Vagina (tissue), 2 donors: ENCODE data around the gene NHERF1. TPM values are rescaled to one million over a fixed set of nuclear protein-coding genes. Genes with fewer than 3 reads are reported as not detected.
A peak's percentile ranks its signal among the peaks of the same experiment; 100 is the strongest.

Source experiments
- DNase-seq, 2 donors: peaks; one replicate each; pipeline ENCODE4 v3.0.0-alpha.2; 2017; ENCODE audit errors: extremely low spot score in 2 of 2
- H3K27ac ChIP-seq: fragments of 200-600 bp; sonication (generic); one replicate; pipeline ENCODE4 v1.5.1; 2019
- H3K27me3 ChIP-seq: fragments of 200-600 bp; sonication (generic); one replicate; pipeline ENCODE4 v1.5.1; 2019
- H3K36me3 ChIP-seq, 2 donors: fragments of 200-600 bp; sonication (generic); one replicate each; pipeline ENCODE4 v1.5.1; 2017 to 2019
- H3K4me1 ChIP-seq: fragments of 200-600 bp; sonication (generic); one replicate; pipeline ENCODE4 v1.5.1; 2019
- H3K4me3 ChIP-seq, 2 donors: fragments of 200-600 bp; sonication (generic); 1 replicate in 1 of 2; 2 replicates in 1 of 2; pipeline ENCODE4 v1.5.1; 2016 to 2019
- H3K9me3 ChIP-seq: fragments of 200-600 bp; sonication (generic); one replicate; pipeline ENCODE4 v1.5.1; 2019
- POLR2A ChIP-seq, 2 donors: fragments of 450-650 bp; IDR thresholded peaks; one replicate each; pipeline ENCODE4 v1.6.1; 2017; ENCODE audit warnings: antibody characterized with exemption in 2 of 2, mild to moderate bottlenecking in 2 of 2, moderate library complexity in 2 of 2
- POLR2AphosphoS5 ChIP-seq, 2 donors: sonication (generic); formaldehyde crosslinking; IDR thresholded peaks; one replicate each; pipeline ENCODE4 v1.9.0; 2017; ENCODE audit warnings: antibody characterized with exemption in 2 of 2, mild to moderate bottlenecking in 2 of 2, low read depth in 1 of 2; ENCODE audit not compliant: insufficient read depth in 1 of 2
- intact Hi-C: fragments of 100-400 bp; cut with DNase I; formaldehyde crosslinking; loops from one replicate; pipeline ENCODE4 v1.15.1; 2023
- total RNA-seq: library from RNA; depleted of rRNA; stranded (reverse); fragments of >200 nt; gene quantifications from one replicate; pipeline ENCODE4 v1.2.3, GENCODE V29; 2016
- TF ChIP-seq, protein P1 (sequence below), 3 experiments: fragments of 450-650 bp in 2 of 3; fragments of 200-600 bp in 1 of 3; sonication (generic) in 1 of 3; IDR thresholded peaks; one replicate each; pipeline ENCODE4 v1.5.1; 2017 to 2019; ENCODE audit warnings: antibody characterized with exemption in 3 of 3, mild to moderate bottlenecking in 2 of 3, moderate library complexity in 2 of 3

NHERF1 gene
- total RNA-seq, 1 donor from 2014 or later: 57.2 TPM

DNA sequence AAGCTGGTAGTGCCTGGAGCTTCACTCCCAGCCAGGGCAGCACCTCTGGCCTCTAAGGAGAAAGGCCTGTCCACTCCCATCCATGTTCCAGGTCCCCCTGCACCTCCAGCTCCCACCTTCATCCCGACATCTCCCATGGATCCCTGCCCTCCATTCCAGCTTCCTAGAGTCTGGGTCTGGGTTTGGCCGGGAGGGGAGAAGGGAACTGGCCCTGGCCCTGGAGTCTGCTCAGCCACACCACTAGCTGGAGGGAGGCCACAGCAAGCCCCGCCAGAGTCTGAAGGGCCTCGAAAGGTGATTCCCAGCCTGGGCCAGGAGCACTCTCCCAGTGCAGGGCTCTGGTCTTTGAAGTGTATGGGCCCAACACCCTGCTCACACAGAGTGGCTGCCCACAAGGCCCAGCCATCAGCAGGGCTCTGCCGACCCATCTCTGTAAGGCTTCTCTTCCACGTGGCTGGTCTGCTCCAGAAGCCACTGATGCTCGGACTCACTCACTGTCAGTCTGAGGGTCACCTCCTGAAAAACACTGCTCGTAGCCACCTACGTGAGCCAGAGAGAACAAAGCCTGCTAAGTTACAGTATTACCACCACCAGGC is 23.0 kb downstream of the NHERF1 start:
- intact Hi-C loops: no loop called here
- Histone ChIP-seq H3K4me1 (peaks cover 42% of the 10 kb centered on the region), H3K36me3 (peaks cover 0 to 41% of the 10 kb centered on the region in 2 donors)

DNA sequence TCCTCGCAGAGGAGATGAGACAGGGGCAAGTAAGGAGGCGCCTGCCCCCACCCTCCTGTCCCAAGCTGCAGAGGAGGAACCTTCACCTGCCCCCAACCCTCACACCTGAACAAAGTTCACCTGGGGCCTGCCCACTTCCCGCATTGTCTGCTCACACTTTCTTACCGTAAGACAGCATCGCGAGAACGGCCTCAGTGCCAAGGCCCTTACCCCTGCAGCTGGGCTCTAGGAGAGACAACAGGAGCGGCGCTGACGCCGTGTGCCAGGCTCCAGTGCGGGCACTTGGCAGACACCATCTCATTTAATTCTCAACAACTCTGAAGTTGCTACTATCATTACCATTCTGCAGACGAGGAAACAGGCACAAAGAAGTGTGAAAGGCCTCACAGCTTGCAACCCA is 23.6 kb downstream of the NHERF1 start:
- no peak overlapping the region for H3K27ac ChIP-seq
- DNase-seq: no peak
- intact Hi-C loops: no loop called here
- no peak overlapping the region for H3K4me3 ChIP-seq
- no peaks in the 10 kb centered on the region for H3K27me3 ChIP-seq
- H3K36me3 ChIP-seq: peaks cover 0 to 41% of the 10 kb centered on the region in 2 donors
- H3K4me1 ChIP-seq: peaks cover 41% of the 10 kb centered on the region
- TF ChIP-seq, protein P1, sequence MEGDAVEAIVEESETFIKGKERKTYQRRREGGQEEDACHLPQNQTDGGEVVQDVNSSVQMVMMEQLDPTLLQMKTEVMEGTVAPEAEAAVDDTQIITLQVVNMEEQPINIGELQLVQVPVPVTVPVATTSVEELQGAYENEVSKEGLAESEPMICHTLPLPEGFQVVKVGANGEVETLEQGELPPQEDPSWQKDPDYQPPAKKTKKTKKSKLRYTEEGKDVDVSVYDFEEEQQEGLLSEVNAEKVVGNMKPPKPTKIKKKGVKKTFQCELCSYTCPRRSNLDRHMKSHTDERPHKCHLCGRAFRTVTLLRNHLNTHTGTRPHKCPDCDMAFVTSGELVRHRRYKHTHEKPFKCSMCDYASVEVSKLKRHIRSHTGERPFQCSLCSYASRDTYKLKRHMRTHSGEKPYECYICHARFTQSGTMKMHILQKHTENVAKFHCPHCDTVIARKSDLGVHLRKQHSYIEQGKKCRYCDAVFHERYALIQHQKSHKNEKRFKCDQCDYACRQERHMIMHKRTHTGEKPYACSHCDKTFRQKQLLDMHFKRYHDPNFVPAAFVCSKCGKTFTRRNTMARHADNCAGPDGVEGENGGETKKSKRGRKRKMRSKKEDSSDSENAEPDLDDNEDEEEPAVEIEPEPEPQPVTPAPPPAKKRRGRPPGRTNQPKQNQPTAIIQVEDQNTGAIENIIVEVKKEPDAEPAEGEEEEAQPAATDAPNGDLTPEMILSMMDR (IDR thresholded peaks at IDR 0.05): no peak
- TF ChIP-seq POLR2A (IDR thresholded peaks at IDR 0.05): no peak
- no peaks in the 10 kb centered on the region for H3K9me3 ChIP-seq

More for the DNA sequence above, 23.0 kb downstream of the NHERF1 start:
- no peaks in the 10 kb centered on the region for H3K9me3 ChIP-seq
- no peak overlapping the region for H3K27ac ChIP-seq
- DNase-seq: no peak
- H3K27me3 ChIP-seq: no peaks in the 10 kb centered on the region
- H3K4me3 ChIP-seq: no peak overlapping the region
- TF ChIP-seq POLR2AphosphoS5 (IDR thresholded peaks at IDR 0.05; ENCODE audit: insufficient read depth in 1 of 2, low read depth in 1 of 2): no peak
- no peak for TF ChIP-seq POLR2A (IDR thresholded peaks at IDR 0.05)
- TF ChIP-seq, protein P1 (IDR thresholded peaks at IDR 0.05): no peak

DNA sequence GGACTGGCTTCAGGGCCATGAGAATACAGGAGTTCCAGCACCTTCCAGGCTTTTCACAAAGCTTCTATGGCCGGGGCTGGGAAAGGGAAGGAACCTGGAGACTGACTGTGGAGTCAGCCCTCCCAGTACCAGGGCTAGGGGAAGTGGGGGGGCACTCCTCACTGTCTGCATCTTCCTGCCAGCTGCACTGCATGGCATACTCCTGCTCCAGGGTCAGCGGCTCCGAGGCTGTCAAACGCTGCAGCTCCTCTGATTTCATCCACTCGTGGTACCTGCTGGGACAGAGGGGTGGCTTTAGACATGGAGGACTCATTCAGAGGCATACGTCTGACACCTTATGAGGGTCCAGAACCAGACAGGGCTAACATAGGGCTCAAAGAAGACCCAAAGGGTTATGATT is 25.0 kb downstream of the NHERF1 start:
- peaks cover 34% of the 10 kb centered on the region for H3K4me1 ChIP-seq
- no peak for TF ChIP-seq POLR2AphosphoS5 (IDR thresholded peaks at IDR 0.05; ENCODE audit: insufficient read depth in 1 of 2, low read depth in 1 of 2)
- no peak for TF ChIP-seq POLR2A (IDR thresholded peaks at IDR 0.05)
- TF ChIP-seq, protein P1 (IDR thresholded peaks at IDR 0.05): no peak
- no peak for DNase-seq
- H3K9me3 ChIP-seq: no peaks in the 10 kb centered on the region
- intact Hi-C loops: no loop called here
- H3K36me3 ChIP-seq: peaks cover 0 to 41% of the 10 kb centered on the region in 2 donors
- no peak overlapping the region for H3K27ac ChIP-seq
- H3K4me3 ChIP-seq: no peak overlapping the region
- no peaks in the 10 kb centered on the region for H3K27me3 ChIP-seq

DNA sequence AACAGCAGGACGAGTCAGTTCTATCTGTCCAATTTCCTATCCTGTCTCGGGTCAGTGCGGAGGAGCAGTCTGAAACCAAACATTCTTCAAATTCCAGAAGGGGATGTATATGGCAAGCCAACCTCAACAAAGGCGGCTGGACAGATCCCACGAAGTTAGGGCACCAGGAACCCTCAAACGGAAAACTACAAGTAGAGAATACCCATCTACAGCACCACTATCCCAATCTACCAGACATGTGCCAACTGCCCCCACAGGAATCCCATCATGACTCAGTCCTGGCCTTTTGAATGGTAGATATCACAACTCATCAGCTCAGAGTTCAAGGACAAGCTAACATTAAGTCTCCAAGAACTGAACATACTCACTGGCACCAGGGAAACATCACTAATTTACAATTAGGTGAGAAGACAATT is 25.5 kb downstream of the NHERF1 start:
- Histone ChIP-seq H3K4me3 (no peak overlapping the region), H3K4me1 (peaks cover 33% of the 10 kb centered on the region), H3K9me3 (no peaks in the 10 kb centered on the region), H3K27me3 (no peaks in the 10 kb centered on the region), H3K36me3 (peaks cover 0 to 39% of the 10 kb centered on the region in 2 donors), H3K27ac (no peak overlapping the region)
- no peak for DNase-seq
- intact Hi-C loops: no loop called here
- TF ChIP-seq, protein P1 (IDR thresholded peaks at IDR 0.05): no peak
- TF ChIP-seq POLR2AphosphoS5 (IDR thresholded peaks at IDR 0.05; ENCODE audit: insufficient read depth in 1 of 2, low read depth in 1 of 2): no peak
- no peak for TF ChIP-seq POLR2A (IDR thresholded peaks at IDR 0.05)

DNA sequence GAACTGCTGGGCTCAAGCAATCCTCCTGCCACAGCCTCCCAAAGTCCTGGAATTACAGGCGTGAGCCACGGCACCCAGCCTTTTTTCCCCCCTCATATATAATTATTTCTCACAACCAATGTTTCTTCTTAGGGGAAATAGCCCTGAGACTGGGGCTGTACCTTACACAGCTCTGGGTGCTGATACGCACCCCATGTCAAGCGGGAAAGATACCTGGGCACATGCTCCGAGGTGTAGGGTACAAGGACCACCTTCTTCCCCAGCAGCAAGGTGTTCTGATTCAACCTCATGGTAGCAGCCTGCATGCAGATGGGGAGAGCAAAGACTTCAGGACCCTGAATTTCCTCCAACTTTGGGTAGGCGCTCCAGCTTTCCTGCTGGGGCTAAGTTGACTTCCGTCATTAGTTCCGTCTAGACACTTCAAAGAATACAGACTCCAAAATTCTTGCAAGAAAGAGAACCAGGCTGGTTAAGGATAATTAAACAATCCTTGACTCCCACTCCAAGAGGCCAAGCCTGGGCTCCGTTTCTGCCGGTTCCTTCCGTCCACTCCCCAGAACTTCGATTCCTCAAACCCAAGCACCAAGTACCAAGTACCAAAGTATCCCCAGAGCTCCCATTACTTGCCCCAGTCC is 27.1 kb downstream of the NHERF1 start:
- Histone ChIP-seq H3K36me3 (peaks cover 0 to 28% of the 10 kb centered on the region in 2 donors), H3K27me3 (no peaks in the 10 kb centered on the region), H3K4me3 (peak overlapping the region; percentile 71 to 86), H3K27ac (peak overlapping the region; percentile 54), H3K9me3 (no peaks in the 10 kb centered on the region), H3K4me1 (peaks cover 25% of the 10 kb centered on the region)
- TF ChIP-seq, protein P1 (IDR thresholded peaks at IDR 0.05): no peak
- TF ChIP-seq POLR2A (IDR thresholded peaks at IDR 0.05) (no peak), POLR2AphosphoS5 (IDR thresholded peaks at IDR 0.05; ENCODE audit: insufficient read depth in 1 of 2, low read depth in 1 of 2) (no peak)
- intact Hi-C loops: no loop called here
- no peak for DNase-seq
